NCI-H226 (cell line): ENCODE results near the gene ARHGEF35.
"Not testable (repeated sequence)": the region's sequence is repeated elsewhere in the genome, so short reads cannot be mapped to it uniquely, and the experiment has no call there.

ENCODE experiments used
- DNase-seq: peaks from one replicate; pipeline ENCODE4 v3.0.0-alpha.2; 2015

The ARHGEF35 gene

GRCh38 chr7:144195212-144195872 is at the start of gene ARHGEF35:
TSS of gene ARHGEF35 (minus strand) at chr7:144195833. CDS start at chr7:144188383, 7,450 bp downstream.
- DNase-seq = not testable (repeated sequence)

- DNase-seq = not testable (repeated sequence)
Measured at GRCh38 chr7:144245372-144245771, 49.7 kb upstream of the ARHGEF35 start.

- not testable (repeated sequence) for DNase-seq
Measured at GRCh38 chr7:144239365-144239764, 43.7 kb upstream of the ARHGEF35 start, which contains the start of gene OR2A42. TSS of gene OR2A42 (minus strand) at chr7:144239605. CDS start at chr7:144232843, 6,762 bp downstream.

GRCh38 chr7:144238530-144239082 is 43.0 kb upstream of the ARHGEF35 start:
- DNase-seq = not testable (repeated sequence)

DNA sequence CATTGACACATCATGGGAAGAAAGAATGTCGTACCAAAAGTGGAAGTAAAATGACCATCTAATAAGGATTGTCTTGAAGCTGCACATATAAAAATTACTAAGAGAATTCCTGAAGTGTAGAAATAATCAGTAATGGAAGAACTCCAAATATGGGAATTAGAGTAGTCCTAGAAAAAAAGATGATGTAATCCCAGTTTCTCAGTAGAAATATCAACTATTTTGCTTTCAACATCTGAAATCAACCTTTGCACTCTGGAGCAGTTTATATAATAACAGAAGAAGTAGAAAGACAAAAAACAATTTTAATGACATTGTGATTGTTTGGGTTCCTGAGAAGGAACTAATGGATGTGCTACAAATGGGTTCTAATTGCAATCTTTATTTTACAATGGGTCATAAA is 37.4 kb upstream of the ARHGEF35 start:
- not testable (repeated sequence) for DNase-seq

DNA sequence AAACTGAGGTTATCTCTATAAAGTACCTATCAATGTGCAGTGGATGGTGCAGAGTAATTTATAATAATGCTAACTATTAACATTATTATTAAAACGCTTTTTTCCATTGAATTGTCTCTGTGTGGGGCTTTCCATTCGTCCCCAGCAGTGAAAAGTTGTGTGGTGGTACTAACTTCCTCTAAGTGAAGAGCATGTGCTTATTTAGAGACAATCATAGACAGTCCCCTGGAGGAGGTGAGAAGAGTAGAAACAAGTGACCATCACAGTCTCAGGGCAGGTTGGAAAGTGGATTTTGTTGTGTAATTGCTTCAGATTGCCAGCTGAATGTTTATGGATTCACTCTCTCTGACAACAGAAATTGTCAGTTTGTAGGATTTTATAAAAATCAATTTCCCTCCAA is 35.4 kb upstream of the ARHGEF35 start:
- DNase-seq = not testable (repeated sequence)

DNA sequence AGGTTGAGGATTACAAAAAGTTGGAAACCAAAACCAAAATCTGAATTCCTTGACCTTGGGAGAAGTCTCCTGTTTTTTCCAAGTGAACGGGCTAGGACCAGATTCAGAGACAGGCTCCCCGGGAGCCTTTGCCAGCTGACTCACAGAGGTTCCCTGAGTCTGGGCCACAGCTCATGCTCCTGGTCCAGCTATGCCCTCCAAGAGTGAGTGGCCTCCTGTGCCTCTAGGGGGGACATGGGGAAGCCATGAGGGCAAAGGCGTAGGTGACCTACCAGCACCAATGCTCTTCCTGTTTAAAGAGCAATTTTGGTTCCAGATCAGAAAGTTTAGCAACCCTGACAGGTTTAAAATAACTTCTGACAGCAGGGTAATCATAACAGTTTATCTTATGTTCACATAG is 33.2 kb upstream of the ARHGEF35 start:
- not testable (repeated sequence) for DNase-seq

DNA sequence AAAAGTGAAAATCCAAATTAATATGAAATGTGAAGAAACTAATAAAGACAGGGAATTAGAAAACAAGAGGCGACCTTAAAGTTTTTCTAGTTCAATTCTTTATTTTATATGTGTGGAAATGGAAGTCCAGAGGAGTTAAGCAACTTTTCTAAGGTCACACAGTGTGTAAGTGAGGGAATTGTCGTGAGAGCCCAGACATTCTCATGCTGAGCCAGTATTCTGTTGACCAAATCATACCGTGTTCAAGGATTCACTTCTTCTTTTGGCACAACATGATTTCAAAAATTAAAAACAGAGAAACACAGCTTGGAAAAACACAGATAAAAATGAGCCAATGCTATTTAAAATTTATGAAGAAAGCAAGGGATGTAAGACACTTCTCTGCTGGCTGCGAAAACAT is 31.2 kb upstream of the ARHGEF35 start:
- not testable (repeated sequence) for DNase-seq

- not testable (repeated sequence) for DNase-seq
Measured at GRCh38 chr7:144223675-144224074, 28.0 kb upstream of the ARHGEF35 start.

DNA sequence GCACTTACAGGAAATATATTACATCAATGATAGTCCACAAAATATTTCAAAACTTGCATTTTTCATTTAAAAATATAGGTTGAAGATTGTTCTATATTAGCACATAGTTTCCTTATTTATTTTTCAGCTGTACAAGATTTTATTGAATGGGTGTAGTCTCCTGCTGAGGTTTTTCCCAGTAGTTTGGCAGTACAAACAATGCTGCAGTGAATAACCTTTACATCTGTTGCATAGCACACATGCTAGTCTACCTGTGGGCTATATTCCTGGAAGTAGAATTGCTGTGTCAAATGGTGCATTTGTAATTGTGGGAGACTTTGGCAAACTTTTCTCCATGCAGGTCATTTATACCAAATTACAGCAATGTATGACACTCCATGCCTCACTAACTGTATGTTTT is 24.9 kb upstream of the ARHGEF35 start:
- DNase-seq = not testable (repeated sequence)

DNA sequence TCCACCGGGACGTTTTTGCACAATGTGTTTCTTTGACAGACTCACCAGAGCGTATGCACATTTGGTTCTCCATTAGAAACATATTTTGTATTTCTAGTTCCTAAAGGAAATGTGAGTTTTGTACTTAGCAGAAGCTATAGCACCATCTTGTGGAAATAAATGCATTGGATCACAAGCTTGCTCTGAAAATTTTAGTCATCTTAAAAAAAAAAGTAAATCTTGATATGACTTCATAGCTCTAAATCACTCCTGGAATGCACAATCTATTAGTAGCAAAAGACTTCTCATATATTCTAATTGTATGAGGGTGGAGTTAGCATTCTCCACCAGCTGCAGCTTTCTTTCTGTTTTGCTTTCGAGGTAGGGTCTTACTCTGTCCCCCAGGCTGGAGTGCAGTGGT is 23.5 kb upstream of the ARHGEF35 start:
- not testable (repeated sequence) for DNase-seq

DNA sequence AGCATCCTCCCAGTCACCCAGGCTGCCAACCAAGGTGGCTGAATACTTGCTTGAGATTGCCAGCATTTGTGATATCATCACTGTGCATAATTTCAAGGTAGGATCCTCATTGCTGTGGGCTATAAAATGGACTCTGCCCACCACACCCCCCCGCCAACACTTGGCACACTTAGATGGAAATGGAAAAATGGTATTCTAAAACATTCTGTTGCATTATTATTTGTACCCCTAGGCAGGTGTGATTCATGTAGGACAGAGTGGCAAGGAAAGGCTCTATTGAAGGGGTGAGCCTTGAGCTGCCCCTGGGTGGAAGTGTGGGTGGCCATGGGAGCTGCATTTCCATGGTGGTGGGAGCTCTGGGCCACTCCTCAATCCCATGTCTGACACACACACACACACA is 22.9 kb upstream of the ARHGEF35 start:
- not testable (repeated sequence) for DNase-seq

- not testable (repeated sequence) for DNase-seq
Measured at GRCh38 chr7:144217200-144217599, 21.6 kb upstream of the ARHGEF35 start.

- not testable (repeated sequence) for DNase-seq
Measured at GRCh38 chr7:144205306-144205705, 9.7 kb upstream of the ARHGEF35 start.

DNA sequence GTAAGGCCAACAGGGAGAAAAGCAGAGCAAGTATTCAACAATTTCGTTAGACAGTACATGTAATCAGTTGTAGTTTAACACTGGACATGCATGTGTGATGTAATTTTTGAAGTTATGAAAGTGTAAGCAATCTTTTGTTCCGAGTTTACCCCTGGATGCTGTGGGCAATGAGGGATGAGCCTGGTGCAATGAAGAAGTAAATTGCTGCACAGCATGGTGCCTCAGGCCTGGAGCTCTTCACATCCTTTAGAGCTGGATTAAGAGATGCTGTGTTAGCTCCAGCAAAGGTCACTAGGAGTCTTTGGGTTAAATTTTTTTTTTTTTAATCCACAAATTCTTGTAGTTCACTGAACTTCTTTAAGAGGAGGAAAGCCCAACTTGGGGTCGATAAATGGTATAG is 7.5 kb upstream of the ARHGEF35 start:
- DNase-seq = not testable (repeated sequence)

- DNase-seq = not testable (repeated sequence)
Measured at GRCh38 chr7:144201978-144202377, 6.3 kb upstream of the ARHGEF35 start.

GRCh38 chr7:144198934-144199333 is 3.3 kb upstream of the ARHGEF35 start:
- DNase-seq = not testable (repeated sequence)

GRCh38 chr7:144194453-144194852 is 1.2 kb downstream of the ARHGEF35 start:
- DNase-seq = not testable (repeated sequence)

DNA sequence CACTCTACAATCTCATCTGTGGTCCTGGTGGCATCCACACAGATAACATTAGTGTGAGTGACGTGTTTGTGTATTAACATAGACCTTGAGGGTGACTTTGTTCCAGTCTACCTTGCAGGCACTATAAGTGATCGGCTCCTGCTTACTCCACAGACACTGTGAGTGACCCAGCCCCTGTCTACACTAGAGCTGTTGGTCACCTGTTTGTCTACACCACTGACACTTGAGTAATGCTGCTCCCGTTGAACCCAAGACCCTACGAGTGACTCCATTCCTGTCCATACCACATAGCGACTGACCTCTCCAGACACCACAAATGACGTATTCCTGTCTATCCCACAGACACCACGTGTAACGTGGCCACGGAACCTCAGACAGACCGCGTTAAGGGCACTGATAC is 1.9 kb downstream of the ARHGEF35 start:
- DNase-seq = not testable (repeated sequence)

- DNase-seq = not testable (repeated sequence)
Measured at GRCh38 chr7:144188578-144189171, 7.0 kb downstream of the ARHGEF35 start.

- not testable (repeated sequence) for DNase-seq
Measured at GRCh38 chr7:144187848-144188247, 7.8 kb downstream of the ARHGEF35 start.

GRCh38 chr7:144183166-144183565 is 12.5 kb downstream of the ARHGEF35 start, which contains the start of gene CTAGE4:
TSS of gene CTAGE4 (plus strand) at chr7:144183466. CDS start at chr7:144183504, 38 bp downstream.
- not testable (repeated sequence) for DNase-seq

- not testable (repeated sequence) for DNase-seq
Measured at GRCh38 chr7:144179165-144179479, 16.5 kb downstream of the ARHGEF35 start.
